Psoas muscle (tissue), 8 donors: ENCODE data around the gene OBSCN. TPM values are rescaled to one million over a fixed set of nuclear protein-coding genes. Genes with fewer than 3 reads are reported as not detected.

ENCODE experiments used
- ATAC-seq, 4 donors: fragments of 200-7000 bp; cut with Tn5 transposase; one replicate each; pipeline ENCODE4 v1.9.1; 2020; ENCODE audit warnings: moderate library complexity in 3 of 4, mild to moderate bottlenecking in 2 of 4
- DNase-seq, 2 donors: peaks; one replicate each; pipeline ENCODE4 v3.0.0-alpha.2; 2020
- H3K27ac ChIP-seq: fragments of 200-600 bp; one replicate; pipeline ENCODE4 v1.8.0; 2022
- H3K27me3 ChIP-seq, 3 donors: fragments of 200-600 bp in 1 of 3; one replicate each; pipeline versions ENCODE4 v1.6.1 to v1.8.0; 2013 to 2022; ENCODE audit warnings: low read length in 2 of 3, mild to moderate bottlenecking in 2 of 3, moderate library complexity in 1 of 3; ENCODE audit not compliant: insufficient read depth in 3 of 3
- H3K36me3 ChIP-seq, 2 donors: fragments of 200-600 bp in 1 of 2; one replicate each; pipeline versions ENCODE4 v1.6.1 to v1.8.0; 2013 to 2022; ENCODE audit warnings: low read depth in 1 of 2, mild to moderate bottlenecking in 1 of 2, moderate library complexity in 1 of 2; ENCODE audit not compliant: insufficient read depth in 1 of 2
- H3K4me1 ChIP-seq: fragments of 200-600 bp; one replicate; pipeline ENCODE4 v1.8.0; 2022
- H3K4me3 ChIP-seq: fragments of 200-600 bp; one replicate; pipeline ENCODE4 v1.8.0; 2022; ENCODE audit warnings: mild to moderate bottlenecking
- H3K9me3 ChIP-seq: fragments of 200-600 bp; one replicate; pipeline ENCODE4 v1.8.0; 2022
- CTCF ChIP-seq: fragments of 200-600 bp; IDR thresholded peaks from one replicate; pipeline ENCODE4 v1.8.0; 2022; ENCODE audit warnings: antibody characterized with exemption
- WGBS, 3 donors: extraction: QIAGEN DNeasy Blood & Tissue Kit; methylation state at CpG; one replicate each; pipeline versions ENCODE4 v1.1.6 to v1.1.7; 2013; 5-methylcytosine and 5-hydroxymethylcytosine counted together
- intact Hi-C, 2 donors: fragments of 100-400 bp; cut with DNase I; formaldehyde crosslinking; loops; one replicate each; pipeline versions ENCODE4 v1.11.0 to v1.14.2; 2022
- polyA plus RNA-seq, 3 donors: library from polyadenylated mRNA; stranded (reverse); fragments of 200-250 nt; gene quantifications; one replicate each; pipeline ENCODE4 v1.2.3, GENCODE V29; 2013
- total RNA-seq, 4 donors: library from RNA; stranded (reverse); fragmentation: NEBNext Ultra II Directional in 2 of 4; extraction: Animal tissue kit (Norgen Biotek cat#: 25700) in 2 of 4; gene quantifications; one replicate each; pipeline versions ENCODE4 v1.2.1 to v1.2.4, GENCODE V29; 2021 to 2023
- donor health status: healthy with polysubstance abuse.
- donor health status: DM: no; HTN: no; CAD: no; lungs with moderate emphysema.
- donor health status: Bipolar disorder and iron deficiency.
- donor health status: healthy.
- donor health status: DM: yes; HTN: yes; CAD: no.
- donor health status: DM: no; HTN: no; CAD: no.
- donor health status: DM: no; HTN: no; CAD: no.
- donor health status: DM: yes; HTN: yes; CAD: no.

Gene OBSCN
- total and polyA plus RNA-seq, 7 donors = 397 to 1,869 (median 1,061) TPM

- no peak for ATAC-seq
These were observed 97.9 kb downstream of the OBSCN start for GRCh38 chr1:228305721-228306152.

GRCh38 chr1:228306275-228307217, 98.7 kb downstream of the OBSCN start:
- Histone ChIP-seq H3K27me3 (no peaks in the 10 kb centered on the region), H3K27ac (no peak overlapping the region), H3K4me1 (peaks cover 5% of the 10 kb centered on the region), H3K9me3 (no peaks in the 10 kb centered on the region), H3K4me3 (no peak overlapping the region), H3K36me3 (peaks cover 12 to 100% of the 10 kb centered on the region in 2 donors)
- intact Hi-C loops = no loop called here
- no peak for TF ChIP-seq CTCF
- WGBS, 3 donors = 53 to 66% (median 63%) methylated on average over 34 to 35 of the region's 35 CpGs
- peak in 3 of 4 donors; percentile 1 to 4 (median 2) for ATAC-seq
- peak in 1 of 2 donors; percentile 55 for DNase-seq

More at GRCh38 chr1:228305721-228306152, 97.9 kb downstream of the OBSCN start:
- intact Hi-C loops = no loop called here
- DNase-seq = peak in 1 of 2 donors; percentile 52
- no peak for TF ChIP-seq CTCF
- WGBS, 3 donors = 87 to 92% (median 88%) methylated on average over 6 of the region's 6 CpGs
- peaks cover 5% of the 10 kb centered on the region for H3K4me1 ChIP-seq
- H3K9me3 ChIP-seq = no peaks in the 10 kb centered on the region
- H3K27me3 ChIP-seq = no peaks in the 10 kb centered on the region
- H3K36me3 ChIP-seq = peaks cover 12 to 100% of the 10 kb centered on the region in 2 donors
- H3K4me3 ChIP-seq = no peak overlapping the region
- peak overlapping the region; percentile 30 for H3K27ac ChIP-seq

- DNase-seq = peak in 1 of 2 donors; percentile 59
- intact Hi-C loops = no loop called here
- peaks cover 12 to 100% of the 10 kb centered on the region in 2 donors for H3K36me3 ChIP-seq
- ATAC-seq = peak in 2 of 4 donors; percentile 2 to 4
- no peaks in the 10 kb centered on the region for H3K9me3 ChIP-seq
- no peak overlapping the region for H3K4me3 ChIP-seq
- 71 to 76% (median 73%) methylated on average over 22 of the region's 22 CpGs for WGBS, 3 donors
- H3K27ac ChIP-seq = no peak overlapping the region
- H3K27me3 ChIP-seq = no peaks in the 10 kb centered on the region
- peaks cover 5% of the 10 kb centered on the region for H3K4me1 ChIP-seq
- TF ChIP-seq CTCF = no peak
These were observed 99.6 kb downstream of the OBSCN start for GRCh38 chr1:228307218-228308023.

- WGBS, 3 donors = 81 to 87% (median 87%) methylated on average over 18 of the region's 18 CpGs
- intact Hi-C loops = no loop called here
- Histone ChIP-seq H3K36me3 (peaks cover 7 to 100% of the 10 kb centered on the region in 2 donors), H3K27me3 (no peaks in the 10 kb centered on the region), H3K9me3 (no peaks in the 10 kb centered on the region), H3K27ac (no peak overlapping the region), H3K4me1 (peaks cover 5% of the 10 kb centered on the region), H3K4me3 (no peak overlapping the region)
- DNase-seq = peak in 1 of 2 donors; percentile 53
- ATAC-seq = peak in 3 of 4 donors; percentile 1 to 5 (median 2)
- TF ChIP-seq CTCF = no peak
These were observed 100.3 kb downstream of the OBSCN start for GRCh38 chr1:228308085-228308601.
